Lower leg skin (tissue), 3 donors: Measurements from ENCODE around the gene EBLN1.

Experiments
- CTCF ChIP-seq, 3 donors: fragments of 450-650 bp; IDR thresholded peaks; one replicate each; pipeline ENCODE4 v1.5.1; 2016; ENCODE audit warnings: antibody characterized with exemption in 3 of 3, mild to moderate bottlenecking in 3 of 3, moderate library complexity in 2 of 3
- POLR2A ChIP-seq, 2 donors: fragments of 450-650 bp; IDR thresholded peaks; one replicate each; pipeline ENCODE4 v1.6.1; 2016 to 2017; ENCODE audit warnings: antibody characterized with exemption in 2 of 2, mild to moderate bottlenecking in 1 of 2, moderate library complexity in 1 of 2

- TF ChIP-seq POLR2A (IDR thresholded peaks at IDR 0.05) (no peak), CTCF (IDR thresholded peaks at IDR 0.05) (no peak)
Measured at GRCh38 chr10:22246680-22247391, 29.0 kb upstream of the EBLN1 start.
